Fibroblast of pulmonary artery (primary cell): Measurements from ENCODE around the gene SYK.

ENCODE experiments used
- DNase-seq: peaks from one replicate; pipeline ENCODE4 v3.0.0-alpha.2; 2010; ENCODE audit warnings: low read depth
- H3K4me3 ChIP-seq: replicated peaks from 2 replicates; pipeline ENCODE4 v1.5.1; 2011; ENCODE audit warnings: low read depth, mild to moderate bottlenecking, control low read depth, low read length, moderate library complexity
- TF ChIP-seq, protein P1 (sequence below): IDR thresholded peaks from 2 replicates; pipeline ENCODE4 v1.5.1; 2011; ENCODE audit warnings: mild to moderate bottlenecking, control low read depth, low read length, inconsistent platforms; ENCODE audit errors: missing control alignments

Gene SYK

DNA sequence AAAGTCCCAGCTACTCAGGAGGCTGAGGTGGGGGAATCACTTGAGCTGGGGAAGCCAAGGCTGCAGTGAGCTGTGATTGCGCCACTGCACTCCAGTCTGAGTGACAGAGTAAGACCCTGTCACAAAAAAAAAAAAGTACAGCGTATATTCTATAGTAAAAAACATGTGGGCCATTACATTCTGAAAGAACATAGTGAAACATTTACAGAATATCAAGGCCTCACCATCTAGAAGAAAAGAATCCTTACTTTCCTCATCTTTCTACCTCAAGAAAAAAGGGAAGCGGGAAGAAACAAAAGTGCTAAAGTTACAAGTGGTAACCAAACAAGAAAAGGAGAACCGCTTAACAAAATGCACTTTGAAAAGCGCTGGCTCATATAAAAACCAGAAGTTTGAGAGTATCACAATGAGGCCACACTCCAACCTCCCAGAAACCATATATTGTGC is 5.7 kb upstream of the SYK start:
- TF ChIP-seq, protein P1, sequence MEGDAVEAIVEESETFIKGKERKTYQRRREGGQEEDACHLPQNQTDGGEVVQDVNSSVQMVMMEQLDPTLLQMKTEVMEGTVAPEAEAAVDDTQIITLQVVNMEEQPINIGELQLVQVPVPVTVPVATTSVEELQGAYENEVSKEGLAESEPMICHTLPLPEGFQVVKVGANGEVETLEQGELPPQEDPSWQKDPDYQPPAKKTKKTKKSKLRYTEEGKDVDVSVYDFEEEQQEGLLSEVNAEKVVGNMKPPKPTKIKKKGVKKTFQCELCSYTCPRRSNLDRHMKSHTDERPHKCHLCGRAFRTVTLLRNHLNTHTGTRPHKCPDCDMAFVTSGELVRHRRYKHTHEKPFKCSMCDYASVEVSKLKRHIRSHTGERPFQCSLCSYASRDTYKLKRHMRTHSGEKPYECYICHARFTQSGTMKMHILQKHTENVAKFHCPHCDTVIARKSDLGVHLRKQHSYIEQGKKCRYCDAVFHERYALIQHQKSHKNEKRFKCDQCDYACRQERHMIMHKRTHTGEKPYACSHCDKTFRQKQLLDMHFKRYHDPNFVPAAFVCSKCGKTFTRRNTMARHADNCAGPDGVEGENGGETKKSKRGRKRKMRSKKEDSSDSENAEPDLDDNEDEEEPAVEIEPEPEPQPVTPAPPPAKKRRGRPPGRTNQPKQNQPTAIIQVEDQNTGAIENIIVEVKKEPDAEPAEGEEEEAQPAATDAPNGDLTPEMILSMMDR = no peak
- DNase-seq = no peak

DNA sequence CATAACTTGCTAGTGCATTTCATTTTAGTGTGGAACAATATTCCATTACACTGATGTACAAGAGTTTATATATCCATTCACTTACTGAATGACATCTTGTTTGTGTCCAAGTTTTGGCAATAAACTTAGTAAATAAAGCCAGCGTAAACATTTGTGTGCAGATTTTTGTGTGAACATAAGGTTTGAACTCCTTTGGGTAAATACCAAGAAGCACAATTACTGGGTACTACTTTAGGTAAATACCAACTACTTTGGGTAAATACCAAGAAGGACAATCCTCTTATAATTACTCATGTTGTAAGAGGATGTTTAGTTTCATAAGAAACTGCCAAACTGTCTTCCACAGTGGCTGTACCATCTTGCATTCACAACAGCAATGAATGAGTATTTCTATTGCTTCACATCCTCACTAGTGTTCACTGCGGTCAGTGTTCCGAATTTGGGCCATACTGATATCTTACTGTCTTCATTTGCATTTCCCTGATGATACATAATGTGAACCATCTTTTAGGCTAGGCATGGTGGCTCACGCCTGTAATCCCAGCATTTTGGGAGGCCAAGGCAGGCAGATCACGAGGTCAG is 2.3 kb upstream of the SYK start:
- H3K4me3 ChIP-seq = no peak overlapping the region
- no peak for DNase-seq
- TF ChIP-seq, protein P1 = no peak

More for the DNA sequence above, 5.7 kb upstream of the SYK start:
- no peak overlapping the region for H3K4me3 ChIP-seq

DNA sequence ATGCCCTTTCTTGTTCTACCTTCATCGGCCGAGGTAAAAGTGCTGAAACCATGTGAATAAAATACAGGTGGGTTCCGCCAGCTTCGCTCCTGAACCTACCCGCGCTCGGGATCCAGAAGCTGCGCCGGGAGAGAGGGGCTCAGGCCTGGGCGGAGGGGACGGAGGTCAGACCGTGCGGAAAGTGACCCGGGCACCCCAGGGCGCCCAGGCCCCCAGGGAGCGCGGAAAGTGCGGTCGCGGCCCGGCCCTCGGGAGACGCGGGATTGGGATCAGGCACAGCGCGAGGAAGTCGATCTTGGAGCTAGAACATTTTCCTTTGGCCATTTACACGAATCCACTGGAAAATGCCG is 329 bp downstream of the SYK start:
- no peak for DNase-seq
- H3K4me3 ChIP-seq = no peak overlapping the region
- TF ChIP-seq, protein P1 = no peak

DNA sequence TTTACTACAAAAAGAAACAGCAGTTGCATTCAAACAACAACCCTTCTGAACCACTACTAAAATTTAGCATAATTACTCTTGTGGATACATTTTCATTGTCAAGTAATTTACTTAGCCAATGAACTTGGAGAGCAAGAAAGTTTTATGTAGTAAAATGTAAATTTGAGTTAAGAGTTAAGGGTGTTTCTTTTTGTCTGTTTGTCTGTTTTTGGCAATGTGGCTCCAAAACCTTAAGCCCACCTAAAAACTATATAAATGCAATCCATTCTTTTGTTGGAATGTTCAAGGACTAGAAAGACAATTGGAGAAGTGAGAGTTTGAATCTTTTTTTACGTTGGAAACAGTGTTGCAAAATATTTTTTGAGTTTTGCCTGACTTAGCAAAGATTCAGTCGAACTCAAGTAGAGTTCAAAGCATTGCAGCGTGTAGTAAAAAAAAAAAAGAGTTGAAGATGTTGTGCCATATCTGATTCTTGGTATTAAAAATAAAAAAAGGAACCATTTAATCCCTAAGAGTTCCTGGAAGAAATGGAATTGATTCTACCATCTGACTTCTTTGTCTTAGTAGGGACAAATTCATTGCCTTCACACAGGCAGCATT is 867 bp downstream of the SYK start:
- DNase-seq = no peak
- H3K4me3 ChIP-seq = no peak overlapping the region
- TF ChIP-seq, protein P1 = no peak

DNA sequence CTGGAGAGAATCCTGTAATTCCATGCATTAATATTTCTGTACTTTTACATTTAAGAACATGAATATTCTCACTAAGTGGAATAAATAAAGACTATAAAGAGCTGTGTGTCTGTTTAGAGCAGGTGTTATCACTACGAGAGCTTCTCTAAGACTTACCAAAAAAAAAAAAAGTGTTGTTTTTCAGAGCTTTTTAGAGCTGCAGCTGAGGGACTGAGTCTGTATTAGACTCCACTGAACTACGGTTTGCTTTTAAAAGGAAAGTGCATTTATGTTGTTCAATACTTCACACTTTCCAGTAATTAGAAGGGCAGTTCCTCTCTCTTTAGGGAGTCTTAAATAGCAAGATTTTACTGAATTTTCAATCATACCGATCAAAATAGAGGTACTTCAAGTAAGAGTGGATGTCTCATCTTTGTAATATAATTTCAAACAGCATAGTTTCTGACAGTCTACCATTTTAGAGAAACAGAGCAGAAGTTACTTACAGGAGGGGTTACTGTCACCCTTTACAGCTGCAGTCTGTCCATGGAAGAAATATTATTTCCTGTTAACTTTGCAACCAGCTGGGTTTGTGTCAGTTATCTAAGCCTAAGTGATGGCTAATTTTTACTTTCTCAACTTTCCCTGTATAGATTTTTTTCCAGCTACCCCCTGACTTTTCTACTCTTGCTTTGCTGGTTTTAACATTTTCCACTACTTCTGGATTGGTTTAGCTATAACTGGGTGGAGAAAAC is 2.4 kb downstream of the SYK start:
- DNase-seq = no peak
- no peak overlapping the region for H3K4me3 ChIP-seq
- TF ChIP-seq, protein P1 = no peak

DNA sequence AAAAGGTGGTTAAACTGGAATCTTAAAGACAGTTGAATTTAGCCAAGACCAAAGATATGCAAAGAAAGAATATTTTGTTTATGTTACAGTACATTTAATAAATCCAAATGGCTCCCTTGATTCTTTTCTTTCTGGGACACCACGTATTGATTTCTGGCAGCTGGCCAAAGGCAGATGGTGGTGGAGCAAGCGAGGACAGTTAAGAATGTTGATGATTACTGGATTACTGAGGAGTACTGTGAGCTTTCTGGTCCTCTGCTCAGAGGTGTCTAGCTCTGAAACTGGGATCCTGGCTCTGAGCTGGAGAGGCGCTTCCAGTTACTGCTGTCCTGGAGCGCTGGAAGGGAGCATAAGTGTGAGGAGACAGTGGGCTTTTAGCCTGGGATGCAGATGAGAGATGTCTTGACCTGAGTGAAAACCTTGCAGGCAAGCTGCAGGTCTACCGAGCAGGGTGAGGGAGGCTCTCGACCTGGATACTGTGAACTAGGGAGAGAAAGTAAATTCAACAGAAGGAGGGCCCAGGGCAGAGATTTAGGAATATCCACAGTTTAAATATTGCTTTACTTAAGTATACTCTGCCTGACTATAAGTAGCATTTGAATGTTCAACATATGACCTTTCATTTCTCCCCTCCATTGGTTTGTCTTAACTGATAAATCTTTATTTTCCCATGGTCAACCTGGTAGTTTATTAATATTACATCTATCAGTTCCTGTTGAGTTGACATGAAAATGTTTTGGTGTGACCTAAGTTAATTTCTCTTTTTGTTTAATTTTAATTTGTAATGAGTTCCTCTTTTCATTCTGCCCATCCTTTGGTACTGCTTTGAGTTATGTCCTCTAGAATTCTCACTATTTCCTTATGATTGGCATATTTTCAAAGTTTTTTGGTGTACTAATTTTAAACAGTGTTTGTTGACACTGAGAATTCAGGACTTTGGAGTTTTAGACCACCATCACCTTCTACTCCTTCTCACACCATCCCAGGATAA is 3.7 kb downstream of the SYK start:
- no peak for DNase-seq
- H3K4me3 ChIP-seq = no peak overlapping the region
- TF ChIP-seq, protein P1 = no peak
